ENCODE results near the gene SAP30BP.

The SAP30BP gene

GRCh38 chr17:75738218-75738802 is 71.2 kb downstream of the SAP30BP start:
- 64% methylated on average over 4 of the region's 14 CpGs for whole genome bisulfite sequencing (ENCODE audit: insufficient coverage)
- H3K27me3 ChIP-seq (replicated peaks in 2 of 5; ENCODE audit: control insufficient read depth in 4 of 5, insufficient read depth in 5 of 5, low read length in 4 of 5): no peaks in the 10 kb centered on the region
- H3K36me3 ChIP-seq (ENCODE audit: control insufficient read depth in 4 of 4, insufficient read depth in 4 of 4, low read length in 3 of 4): no peaks in the 10 kb centered on the region
- H3K4me1 ChIP-seq (ENCODE audit: control extremely low read depth in 1 of 4, control insufficient read depth in 4 of 4, insufficient read depth in 4 of 4, low read length in 3 of 4): peaks cover 0 to 11% (median 6%) of the 10 kb centered on the region in 4 experiments
- no peak overlapping the region for H3K4me3 ChIP-seq (ENCODE audit: control insufficient read depth in 1 of 7, extremely low read depth in 1 of 7, insufficient read depth in 4 of 7, low read depth in 2 of 7, low read length in 6 of 7)
- DNase-seq: peak in 2 of 3 donors; percentile 56 to 62
- no peak overlapping the region for H3K27ac ChIP-seq (ENCODE audit: insufficient read depth in 1 of 2, low read depth in 1 of 2, low read length in 2 of 2, poor library complexity in 1 of 2, severe bottlenecking in 2 of 2)
- CTCF ChIA-PET: interaction anchor here (0.7 to 5.5 kb wide), 12 partner anchors 9 to 105 kb away, joined by 3 to 50 read pairs (median 4); partner anchors contain the start of gene SMIM5
- H3K9me3 ChIP-seq (ENCODE audit: control extremely low read depth in 1 of 5, control insufficient read depth in 4 of 5, insufficient read depth in 2 of 5, low read depth in 1 of 5, low read length in 4 of 5): no peaks in the 10 kb centered on the region
- POLR2A ChIA-PET: no interaction called here

GRCh38 chr17:75739174-75739573 is 72.0 kb downstream of the SAP30BP start:
- 96% methylated on average over 4 of the region's 7 CpGs for WGBS (ENCODE audit: insufficient coverage)
- POLR2A ChIA-PET: no interaction called here
- H3K27me3 ChIP-seq (replicated peaks in 2 of 5; ENCODE audit: control insufficient read depth in 4 of 5, insufficient read depth in 5 of 5, low read length in 4 of 5): no peaks in the 10 kb centered on the region

GRCh38 chr17:75739801-75740200 is 72.7 kb downstream of the SAP30BP start:
- no peak for DNase-seq
- Histone ChIP-seq H3K27ac (ENCODE audit: insufficient read depth in 1 of 2, low read depth in 1 of 2, low read length in 2 of 2, poor library complexity in 1 of 2, severe bottlenecking in 2 of 2) (no peak overlapping the region), H3K9me3 (ENCODE audit: control extremely low read depth in 1 of 5, control insufficient read depth in 4 of 5, insufficient read depth in 2 of 5, low read depth in 1 of 5, low read length in 4 of 5) (no peaks in the 10 kb centered on the region), H3K4me1 (ENCODE audit: control extremely low read depth in 1 of 4, control insufficient read depth in 4 of 4, insufficient read depth in 4 of 4, low read length in 3 of 4) (peaks cover 0 to 11% (median 3%) of the 10 kb centered on the region in 4 experiments), H3K36me3 (ENCODE audit: control insufficient read depth in 4 of 4, insufficient read depth in 4 of 4, low read length in 3 of 4) (no peaks in the 10 kb centered on the region), H3K27me3 (replicated peaks in 2 of 5; ENCODE audit: control insufficient read depth in 4 of 5, insufficient read depth in 5 of 5, low read length in 4 of 5) (no peaks in the 10 kb centered on the region), H3K4me3 (ENCODE audit: control insufficient read depth in 1 of 7, extremely low read depth in 1 of 7, insufficient read depth in 4 of 7, low read depth in 2 of 7, low read length in 6 of 7) (no peak overlapping the region)
- CTCF ChIA-PET: interaction anchor here (1.1 to 5.5 kb wide), 4 partner anchors 9 to 106 kb away, joined by 3 to 50 read pairs (median 10); partner anchors contain the start of gene SMIM5
- 97% methylated on average over 14 of the region's 14 CpGs for WGBS (ENCODE audit: insufficient coverage)
- POLR2A ChIA-PET: no interaction called here

More at GRCh38 chr17:75739174-75739573, 72.0 kb downstream of the SAP30BP start:
- Histone ChIP-seq H3K36me3 (ENCODE audit: control insufficient read depth in 4 of 4, insufficient read depth in 4 of 4, low read length in 3 of 4) (no peaks in the 10 kb centered on the region), H3K27ac (ENCODE audit: insufficient read depth in 1 of 2, low read depth in 1 of 2, low read length in 2 of 2, poor library complexity in 1 of 2, severe bottlenecking in 2 of 2) (no peak overlapping the region), H3K4me1 (ENCODE audit: control extremely low read depth in 1 of 4, control insufficient read depth in 4 of 4, insufficient read depth in 4 of 4, low read length in 3 of 4) (peaks cover 0 to 11% (median 6%) of the 10 kb centered on the region in 4 experiments), H3K9me3 (ENCODE audit: control extremely low read depth in 1 of 5, control insufficient read depth in 4 of 5, insufficient read depth in 2 of 5, low read depth in 1 of 5, low read length in 4 of 5) (no peaks in the 10 kb centered on the region), H3K4me3 (ENCODE audit: control insufficient read depth in 1 of 7, extremely low read depth in 1 of 7, insufficient read depth in 4 of 7, low read depth in 2 of 7, low read length in 6 of 7) (no peak overlapping the region)
- no peak for DNase-seq
- CTCF ChIA-PET: interaction anchor here (1.0 to 5.5 kb wide), 7 partner anchors 9 to 105 kb away, joined by 3 to 50 read pairs (median 4); partner anchors contain the start of gene SMIM5

- peaks cover 0 to 11% (median 3%) of the 10 kb centered on the region in 4 experiments for H3K4me1 ChIP-seq (ENCODE audit: control extremely low read depth in 1 of 4, control insufficient read depth in 4 of 4, insufficient read depth in 4 of 4, low read length in 3 of 4)
- H3K27me3 ChIP-seq (replicated peaks in 2 of 5; ENCODE audit: control insufficient read depth in 4 of 5, insufficient read depth in 5 of 5, low read length in 4 of 5): no peaks in the 10 kb centered on the region
- over 99% methylated on average over 15 of the region's 17 CpGs for WGBS (ENCODE audit: insufficient coverage)
- DNase-seq: no peak
- H3K4me3 ChIP-seq (ENCODE audit: control insufficient read depth in 1 of 7, extremely low read depth in 1 of 7, insufficient read depth in 4 of 7, low read depth in 2 of 7, low read length in 6 of 7): no peak overlapping the region
- no peaks in the 10 kb centered on the region for H3K9me3 ChIP-seq (ENCODE audit: control extremely low read depth in 1 of 5, control insufficient read depth in 4 of 5, insufficient read depth in 2 of 5, low read depth in 1 of 5, low read length in 4 of 5)
- ChIA-PET POLR2A (no interaction called here), CTCF (interaction anchor here (1.0 to 11.6 kb wide), 4 partner anchors 8 to 62 kb away, joined by 3 to 257 read pairs (median 26); no protein-coding TSS in a partner anchor)
- H3K36me3 ChIP-seq (ENCODE audit: control insufficient read depth in 4 of 4, insufficient read depth in 4 of 4, low read length in 3 of 4): no peaks in the 10 kb centered on the region
- H3K27ac ChIP-seq (ENCODE audit: insufficient read depth in 1 of 2, low read depth in 1 of 2, low read length in 2 of 2, poor library complexity in 1 of 2, severe bottlenecking in 2 of 2): no peak overlapping the region
These were observed 73.1 kb downstream of the SAP30BP start for GRCh38 chr17:75740215-75740614.

- no peak for DNase-seq
- H3K4me3 ChIP-seq (ENCODE audit: control insufficient read depth in 1 of 7, extremely low read depth in 1 of 7, insufficient read depth in 4 of 7, low read depth in 2 of 7, low read length in 6 of 7): no peak overlapping the region
- POLR2A ChIA-PET: no interaction called here
These were observed 73.5 kb downstream of the SAP30BP start for GRCh38 chr17:75740631-75741077.

GRCh38 chr17:75742337-75742736 is 75.2 kb downstream of the SAP30BP start:
- CTCF ChIA-PET: interaction anchor here (9.4 to 11.6 kb wide), 2 partner anchors 64 to 111 kb away, joined by 229 to 257 read pairs; partner anchors contain the start of gene SMIM5
- no peaks in the 10 kb centered on the region for H3K36me3 ChIP-seq (ENCODE audit: control insufficient read depth in 4 of 4, insufficient read depth in 4 of 4, low read length in 3 of 4)
- no peak for DNase-seq
- no peaks in the 10 kb centered on the region for H3K27me3 ChIP-seq (replicated peaks in 2 of 5; ENCODE audit: control insufficient read depth in 4 of 5, insufficient read depth in 5 of 5, low read length in 4 of 5)
- H3K9me3 ChIP-seq (ENCODE audit: control extremely low read depth in 1 of 5, control insufficient read depth in 4 of 5, insufficient read depth in 2 of 5, low read depth in 1 of 5, low read length in 4 of 5): no peaks in the 10 kb centered on the region
- peaks cover 0 to 11% (median 3%) of the 10 kb centered on the region in 4 experiments for H3K4me1 ChIP-seq (ENCODE audit: control extremely low read depth in 1 of 4, control insufficient read depth in 4 of 4, insufficient read depth in 4 of 4, low read length in 3 of 4)
- POLR2A ChIA-PET: no interaction called here
- WGBS (ENCODE audit: insufficient coverage): 91% methylated on average over 20 of the region's 25 CpGs
- H3K4me3 ChIP-seq (ENCODE audit: control insufficient read depth in 1 of 7, extremely low read depth in 1 of 7, insufficient read depth in 4 of 7, low read depth in 2 of 7, low read length in 6 of 7): no peak overlapping the region
- H3K27ac ChIP-seq (ENCODE audit: insufficient read depth in 1 of 2, low read depth in 1 of 2, low read length in 2 of 2, poor library complexity in 1 of 2, severe bottlenecking in 2 of 2): no peak overlapping the region

More at GRCh38 chr17:75740631-75741077, 73.5 kb downstream of the SAP30BP start:
- no peaks in the 10 kb centered on the region for H3K36me3 ChIP-seq (ENCODE audit: control insufficient read depth in 4 of 4, insufficient read depth in 4 of 4, low read length in 3 of 4)
- CTCF ChIA-PET: interaction anchor here (0.6 to 11.6 kb wide), 5 partner anchors 9 to 139 kb away, joined by 3 to 257 read pairs (median 3); no protein-coding TSS in a partner anchor
- no peak overlapping the region for H3K27ac ChIP-seq (ENCODE audit: insufficient read depth in 1 of 2, low read depth in 1 of 2, low read length in 2 of 2, poor library complexity in 1 of 2, severe bottlenecking in 2 of 2)
- 91% methylated on average over 17 of the region's 17 CpGs for WGBS (ENCODE audit: insufficient coverage)
- H3K27me3 ChIP-seq (replicated peaks in 2 of 5; ENCODE audit: control insufficient read depth in 4 of 5, insufficient read depth in 5 of 5, low read length in 4 of 5): no peaks in the 10 kb centered on the region
- H3K9me3 ChIP-seq (ENCODE audit: control extremely low read depth in 1 of 5, control insufficient read depth in 4 of 5, insufficient read depth in 2 of 5, low read depth in 1 of 5, low read length in 4 of 5): no peaks in the 10 kb centered on the region
- H3K4me1 ChIP-seq (ENCODE audit: control extremely low read depth in 1 of 4, control insufficient read depth in 4 of 4, insufficient read depth in 4 of 4, low read length in 3 of 4): peaks cover 0 to 11% (median 3%) of the 10 kb centered on the region in 4 experiments

GRCh38 chr17:75743625-75744206 is 76.6 kb downstream of the SAP30BP start:
- H3K4me3 ChIP-seq (ENCODE audit: control insufficient read depth in 1 of 7, extremely low read depth in 1 of 7, insufficient read depth in 4 of 7, low read depth in 2 of 7, low read length in 6 of 7): no peak overlapping the region
- no peak overlapping the region for H3K27ac ChIP-seq (ENCODE audit: insufficient read depth in 1 of 2, low read depth in 1 of 2, low read length in 2 of 2, poor library complexity in 1 of 2, severe bottlenecking in 2 of 2)
- WGBS (ENCODE audit: insufficient coverage): 95% methylated on average over 17 of the region's 25 CpGs
- no peaks in the 10 kb centered on the region for H3K36me3 ChIP-seq (ENCODE audit: control insufficient read depth in 4 of 4, insufficient read depth in 4 of 4, low read length in 3 of 4)
- ChIA-PET POLR2A (no interaction called here), CTCF (interaction anchor here (0.9 to 11.6 kb wide), 3 partner anchors 66 to 124 kb away, joined by 3 to 257 read pairs (median 229); partner anchors contain the start of gene SMIM5)
- H3K9me3 ChIP-seq (ENCODE audit: control extremely low read depth in 1 of 5, control insufficient read depth in 4 of 5, insufficient read depth in 2 of 5, low read depth in 1 of 5, low read length in 4 of 5): no peaks in the 10 kb centered on the region
- H3K4me1 ChIP-seq (ENCODE audit: control extremely low read depth in 1 of 4, control insufficient read depth in 4 of 4, insufficient read depth in 4 of 4, low read length in 3 of 4): peaks cover 0 to 3% (median under 1%) of the 10 kb centered on the region in 4 experiments
- H3K27me3 ChIP-seq (replicated peaks in 2 of 5; ENCODE audit: control insufficient read depth in 4 of 5, insufficient read depth in 5 of 5, low read length in 4 of 5): no peaks in the 10 kb centered on the region
- no peak for DNase-seq

All from common myeloid progenitor, CD34-positive (primary cell).